NCI-H345 treated with DMSO at 0.1 percent for 48 hours (cell line): ENCODE results near the gene UNC13B.
"Not testable (repeated sequence)": the region's sequence is repeated elsewhere in the genome, so short reads cannot be mapped to it uniquely, and the experiment has no call there.

ENCODE experiments used
- DNase-seq: peaks from one replicate; lab custom pipeline; 2025; ENCODE audit not compliant: unreplicated experiment; lab: John Stamatoyannopoulos, UW

UNC13B gene

DNA sequence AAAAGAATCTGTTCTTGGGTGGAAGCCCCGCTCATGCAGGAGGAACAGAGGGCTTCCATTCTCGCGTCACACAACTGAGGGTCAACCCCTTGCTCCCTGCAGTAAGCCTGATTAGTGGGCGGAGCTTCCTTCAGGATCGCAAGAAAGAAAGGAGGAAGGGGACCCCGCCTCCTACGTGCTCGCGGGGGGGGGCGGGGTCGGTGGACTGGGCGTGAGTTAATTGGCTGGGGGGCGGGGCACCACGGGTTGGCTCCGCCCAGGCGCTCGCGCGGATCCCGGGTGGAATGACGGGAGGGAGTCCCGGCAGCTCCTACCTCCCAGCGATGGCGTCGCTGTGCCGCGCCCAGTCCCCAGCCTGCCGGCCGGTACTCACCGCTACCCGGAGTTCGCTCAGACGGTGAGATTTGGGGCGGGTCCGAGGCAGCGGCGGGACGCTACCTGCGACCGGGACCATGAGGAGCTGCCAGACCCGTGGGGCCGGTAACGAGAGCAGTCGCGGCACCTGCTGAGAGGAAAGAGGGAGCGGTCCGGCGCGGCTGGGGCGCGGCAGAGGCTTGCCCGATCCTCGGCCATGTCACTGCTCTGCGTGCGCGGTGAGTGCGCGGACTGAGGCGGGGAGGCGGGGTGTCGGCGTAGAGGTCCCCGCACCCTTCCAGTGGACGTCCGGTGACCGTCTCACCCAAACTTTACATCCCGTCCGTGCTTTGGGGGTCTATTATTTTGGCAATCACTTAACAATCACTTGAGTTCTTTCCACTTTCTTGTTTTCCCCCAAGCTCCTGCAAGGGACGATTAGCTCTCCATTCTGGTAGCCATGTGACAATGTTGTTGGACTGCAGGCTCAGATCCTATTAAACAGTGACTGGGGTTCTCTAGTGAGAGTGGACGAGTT lies at the start of gene UNC13B:
Gene UNC13B, plus strand, starts transcription at position 297 of the 892 bp plus-strand sequence. Its CDS starts 275 bp downstream, at position 572.
- peak; percentile 83 for DNase-seq

DNA sequence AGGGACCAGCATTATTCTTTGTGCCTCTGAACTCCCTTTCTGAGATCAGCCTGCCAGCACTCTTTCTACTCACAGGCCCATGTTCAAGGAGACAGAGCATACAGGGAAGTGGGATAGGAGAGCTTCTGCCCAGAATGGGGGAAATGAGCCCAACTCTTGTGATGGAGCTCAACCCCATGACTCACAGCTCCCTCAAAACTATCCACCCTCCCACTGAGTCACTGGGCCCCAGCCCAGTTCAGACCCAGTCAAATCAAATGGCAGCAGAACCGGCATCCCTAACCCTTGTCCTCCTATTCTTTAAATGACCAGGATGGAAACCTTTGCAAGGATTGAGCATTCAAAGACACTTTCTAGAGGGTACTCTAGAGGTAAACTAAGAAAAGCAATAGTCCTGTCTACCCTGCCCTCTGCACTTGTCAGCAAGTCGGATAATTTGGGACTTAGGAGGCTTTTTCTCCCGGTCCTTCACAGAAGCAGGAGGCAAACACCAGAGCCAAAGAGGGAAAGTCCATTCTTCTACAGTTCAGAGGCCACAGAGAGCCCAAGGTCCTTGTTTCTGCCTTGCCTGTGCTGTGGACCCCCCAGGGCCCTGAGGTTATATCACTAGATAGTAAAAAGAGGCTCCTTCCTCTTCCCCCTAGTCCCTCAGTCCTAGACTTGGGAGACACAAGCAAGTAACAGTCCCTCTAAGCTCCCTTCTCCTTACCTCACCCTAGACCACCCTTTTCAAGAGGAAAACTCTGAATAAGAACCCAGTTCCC lies 49.4 kb upstream of the UNC13B start:
- no peak for DNase-seq

DNA sequence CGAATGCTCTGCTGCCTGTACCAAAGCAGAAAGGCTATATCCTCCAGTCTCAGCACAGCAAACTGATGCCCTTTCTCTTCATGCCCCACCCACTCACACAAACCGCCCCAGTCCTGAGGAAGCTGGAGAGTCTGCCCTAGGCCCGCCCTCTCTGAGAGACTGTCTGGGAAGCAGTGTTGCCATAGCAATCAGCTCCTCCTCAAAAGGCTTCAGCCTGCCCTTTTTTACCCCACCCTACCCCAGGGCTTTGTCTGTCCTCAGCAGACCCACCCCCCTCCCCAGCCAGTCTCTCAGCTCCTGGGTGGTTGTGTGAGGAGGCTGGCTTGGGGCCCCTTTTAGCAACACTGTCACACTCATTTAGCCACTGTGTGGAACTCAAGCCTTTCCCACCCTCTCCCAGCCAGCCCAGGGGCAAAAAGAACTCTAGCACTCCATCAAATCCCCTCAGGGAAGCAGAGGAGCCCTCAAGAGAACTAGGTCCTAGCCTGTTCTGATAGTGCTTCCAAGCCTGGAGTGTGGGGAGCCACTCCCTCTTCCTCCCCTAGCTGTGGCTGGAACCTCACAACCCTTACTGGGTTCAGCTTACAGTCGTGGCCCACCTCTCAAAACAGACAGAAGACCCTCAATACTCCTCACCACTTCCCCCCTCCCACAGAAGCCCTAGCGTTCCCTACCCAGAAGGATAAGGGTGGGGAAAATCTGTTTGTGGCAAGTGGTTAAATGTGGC lies 47.5 kb upstream of the UNC13B start:
- peak; percentile 21 for DNase-seq

DNA sequence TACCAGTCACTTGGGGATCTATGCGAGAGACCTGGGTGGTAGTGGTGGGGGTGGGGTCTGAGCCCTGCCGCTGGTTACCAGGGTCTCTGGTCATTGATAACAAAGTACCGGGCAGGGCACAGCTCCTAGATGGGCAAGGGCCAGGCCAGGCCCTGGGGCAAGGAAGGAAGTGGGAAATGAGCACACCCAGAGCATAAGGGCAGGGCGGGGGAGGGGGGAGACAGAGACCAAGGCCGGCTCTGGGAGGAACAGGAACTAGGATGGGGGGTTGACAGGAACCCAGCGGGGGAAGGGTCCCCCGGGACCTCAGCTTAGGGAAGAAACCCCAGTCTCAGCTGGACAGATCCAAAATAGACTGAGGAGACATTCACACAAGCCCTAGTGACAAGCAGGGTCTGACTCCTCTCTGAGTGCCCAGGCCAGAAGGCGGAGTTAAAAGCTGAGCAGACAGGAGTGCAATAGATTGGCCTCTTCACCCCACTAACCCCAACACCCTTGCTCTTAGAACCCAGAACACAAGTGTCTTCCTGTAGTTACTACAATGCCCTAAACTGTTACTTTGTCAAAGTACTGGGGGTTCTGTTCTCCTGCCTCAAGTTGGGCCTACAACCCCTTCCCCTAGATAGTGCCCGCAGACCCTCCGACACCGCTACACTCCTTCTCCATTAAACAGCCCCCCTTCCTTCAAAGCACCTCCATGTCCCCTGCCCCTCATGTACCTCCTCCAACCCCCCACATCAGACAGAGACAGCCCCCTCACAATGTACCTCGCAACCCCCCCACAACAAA lies 46.8 kb upstream of the UNC13B start:
- no peak for DNase-seq

DNA sequence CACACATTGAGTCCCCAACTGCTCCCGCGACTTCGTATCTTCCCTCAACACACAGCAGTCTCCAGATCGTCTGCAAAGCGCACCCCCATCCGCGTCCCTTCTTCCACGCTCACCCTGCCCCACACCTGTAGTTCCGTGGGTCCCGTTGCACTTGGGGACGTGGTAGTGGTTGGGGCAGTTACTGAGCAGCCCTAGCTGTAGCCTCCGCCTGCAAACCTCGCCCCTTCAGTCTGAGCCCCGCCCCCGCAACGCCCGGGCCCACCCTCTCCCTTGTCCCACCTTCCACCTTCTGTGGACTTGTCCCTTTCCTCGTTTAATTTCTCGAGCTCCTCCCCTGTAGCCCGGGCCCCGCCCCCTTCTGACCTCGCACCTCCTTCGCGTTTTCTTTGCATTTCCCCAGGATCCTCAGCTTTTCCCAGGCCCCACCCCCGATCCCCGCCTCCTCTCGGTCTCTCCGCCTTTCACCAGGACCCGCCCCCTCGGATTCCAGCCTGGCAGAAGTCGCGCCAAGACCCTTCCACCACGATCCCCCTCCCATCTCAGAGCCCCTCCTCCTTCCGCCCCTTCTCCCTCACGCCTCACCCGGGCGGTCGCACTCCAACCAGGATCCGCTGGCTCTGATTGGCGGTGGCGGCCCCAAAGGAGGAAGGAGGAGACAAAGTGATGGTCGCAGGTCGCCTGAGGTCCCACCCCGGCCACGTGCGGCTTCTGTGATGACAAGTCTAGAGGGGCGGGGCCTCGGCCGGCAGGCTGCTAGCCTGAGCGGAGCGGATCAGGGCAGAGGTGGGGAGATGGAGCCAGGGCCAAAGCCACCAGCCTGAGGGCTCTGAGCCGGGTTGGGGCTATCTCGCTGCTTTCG lies 45.9 kb upstream of the UNC13B start, which contains the start of gene ATOSB:
Gene ATOSB, minus strand, starts transcription at position 183 of the 859 bp plus-strand sequence. CDS start 7,588 bp downstream, outside the sequence.
- DNase-seq, result peak; percentile 92

DNA sequence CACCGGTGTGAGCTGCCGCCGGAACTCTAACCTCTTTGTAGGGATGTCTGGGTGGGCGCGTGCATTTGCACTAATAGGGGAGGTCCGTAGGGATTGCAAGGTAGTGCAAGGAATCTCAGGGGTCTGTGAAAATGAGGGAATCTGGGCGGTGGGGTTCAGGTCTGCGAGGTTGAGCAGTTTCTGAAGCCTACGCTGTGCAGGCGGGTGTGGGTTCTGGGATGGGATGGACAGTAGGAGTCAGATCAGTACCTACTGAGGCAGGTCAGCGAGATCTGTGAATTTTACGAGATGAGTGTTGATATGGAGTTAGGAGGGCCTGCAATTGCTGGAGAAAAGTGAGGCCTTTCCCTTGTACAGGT lies 45.3 kb upstream of the UNC13B start:
- no peak for DNase-seq

DNA sequence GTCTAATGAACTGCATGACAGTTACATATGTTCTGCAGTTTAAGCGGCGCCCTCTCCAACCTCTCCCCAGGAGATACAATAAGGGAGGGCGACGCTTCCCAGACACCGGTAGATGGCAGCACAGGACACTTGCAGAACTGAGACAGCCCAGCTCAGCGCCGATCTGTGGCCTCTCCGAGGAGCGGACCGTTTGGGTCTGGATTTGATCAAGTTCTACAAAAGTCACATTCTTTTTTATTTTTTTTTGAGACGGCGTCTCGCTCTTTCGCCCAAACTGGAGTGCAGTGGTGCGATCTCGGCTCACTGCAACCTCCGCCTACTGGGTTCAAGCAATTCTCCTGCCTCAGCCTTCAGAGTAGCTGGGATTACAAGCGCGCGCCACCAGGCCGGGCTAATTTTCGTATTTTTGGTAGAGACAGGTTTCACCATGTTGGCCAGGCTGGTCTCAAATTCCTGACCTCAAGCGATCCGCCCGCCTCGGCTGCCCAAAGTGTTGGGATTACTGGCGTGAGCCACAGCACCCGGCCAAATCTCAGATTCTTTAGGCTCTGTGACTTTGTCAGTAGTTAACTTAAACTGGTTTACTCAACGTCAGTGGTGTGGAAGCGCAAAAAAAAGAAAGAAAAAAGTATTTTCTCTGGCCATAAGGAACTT lies 44.8 kb upstream of the UNC13B start:
- peak; percentile 78 for DNase-seq

DNA sequence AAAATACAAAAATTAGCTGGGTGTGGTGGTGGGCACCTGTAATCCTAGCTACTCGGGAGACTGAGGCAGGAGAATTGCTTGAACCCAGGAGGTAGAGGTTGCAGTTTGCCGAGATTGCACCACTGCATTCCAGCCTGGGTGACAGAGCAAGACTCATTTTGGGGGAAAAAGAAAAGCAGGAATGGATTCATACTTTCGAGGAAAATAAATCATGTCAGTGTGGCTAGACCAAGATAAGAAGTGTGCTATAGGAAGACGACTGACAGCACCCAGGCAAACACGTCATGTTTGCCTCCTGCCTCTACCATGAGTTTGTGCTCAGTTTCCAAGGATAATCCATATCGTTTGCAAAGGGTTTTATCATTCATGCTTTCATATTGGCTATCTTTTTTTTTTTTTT lies 26.9 kb upstream of the UNC13B start:
- no peak for DNase-seq

DNA sequence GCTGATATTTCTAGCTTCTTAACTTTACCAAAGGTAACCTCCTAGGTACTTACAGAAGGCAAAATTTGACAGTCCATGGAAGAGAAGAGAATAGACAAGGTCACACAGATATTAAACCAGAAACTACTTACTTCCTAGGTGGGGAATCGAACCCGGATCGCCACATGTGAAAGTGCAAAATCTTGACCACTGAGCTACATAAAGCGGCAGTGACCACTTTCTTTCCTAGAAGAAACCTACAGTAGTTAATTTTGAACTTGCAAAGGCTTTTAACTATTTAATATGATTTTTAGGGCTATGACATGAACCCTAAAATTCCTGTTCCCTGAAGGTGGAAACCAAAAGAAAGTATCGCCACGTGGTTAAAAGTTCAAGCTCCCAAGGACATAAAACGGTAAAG lies 25.8 kb upstream of the UNC13B start:
- DNase-seq, result no peak

DNA sequence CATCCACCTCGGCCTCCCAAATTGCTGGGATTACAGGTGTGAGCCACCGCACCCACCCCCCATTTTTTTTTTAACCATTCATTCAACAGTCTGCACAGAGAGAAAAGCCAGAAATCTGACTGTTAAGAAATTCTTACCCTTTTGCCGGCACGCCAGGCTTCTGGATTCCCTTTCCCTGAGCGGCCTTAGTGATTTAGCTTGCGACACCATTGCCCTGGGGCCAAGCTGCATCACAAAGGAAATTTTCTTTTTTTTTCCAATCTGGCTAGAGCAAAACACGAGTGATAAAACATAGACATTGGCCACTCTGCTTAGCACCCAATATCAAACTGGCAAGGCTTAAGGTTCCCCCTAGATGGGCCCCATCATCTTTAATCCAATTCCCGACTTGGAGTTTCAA lies 24.9 kb upstream of the UNC13B start:
- DNase-seq, result no peak

DNA sequence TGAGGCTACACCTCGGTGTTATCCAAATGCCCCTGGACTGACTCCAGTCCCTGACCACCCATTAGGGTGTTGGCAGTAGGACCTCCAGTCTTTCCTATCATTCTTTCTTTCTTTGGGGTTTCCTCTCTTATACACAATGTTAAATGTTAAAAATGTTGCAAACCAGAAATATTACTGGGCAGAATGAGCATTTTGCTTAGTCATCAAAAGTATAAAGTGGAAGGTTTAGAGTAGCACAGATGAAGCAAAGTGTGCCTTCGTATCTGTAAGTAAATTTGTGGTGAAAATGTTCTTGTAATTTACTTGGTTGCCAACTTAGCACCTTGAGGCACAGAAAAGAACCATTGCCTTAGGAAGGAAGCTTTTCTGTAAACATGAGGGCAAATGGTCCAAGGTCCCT lies 21.7 kb upstream of the UNC13B start:
- no peak for DNase-seq

DNA sequence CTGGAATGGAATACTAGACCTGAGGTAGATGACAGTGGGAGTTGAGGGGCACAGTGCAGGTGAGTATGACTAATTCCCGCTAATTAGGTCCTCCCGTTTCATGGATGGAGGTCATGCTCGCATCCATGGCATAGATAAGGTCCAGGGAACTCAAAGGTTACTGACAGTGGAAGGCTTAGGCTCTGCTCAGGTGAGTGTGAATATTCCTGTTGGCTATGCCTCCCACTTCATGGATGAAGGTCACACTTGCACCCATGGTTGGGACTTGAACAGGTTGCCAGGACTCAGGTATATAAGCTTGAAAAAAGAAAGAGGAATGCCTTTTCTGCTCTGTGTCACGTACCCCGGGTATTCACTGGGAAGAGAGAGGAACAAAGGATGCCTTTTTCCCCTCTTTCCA lies 19.8 kb upstream of the UNC13B start:
- DNase-seq, result no peak

DNA sequence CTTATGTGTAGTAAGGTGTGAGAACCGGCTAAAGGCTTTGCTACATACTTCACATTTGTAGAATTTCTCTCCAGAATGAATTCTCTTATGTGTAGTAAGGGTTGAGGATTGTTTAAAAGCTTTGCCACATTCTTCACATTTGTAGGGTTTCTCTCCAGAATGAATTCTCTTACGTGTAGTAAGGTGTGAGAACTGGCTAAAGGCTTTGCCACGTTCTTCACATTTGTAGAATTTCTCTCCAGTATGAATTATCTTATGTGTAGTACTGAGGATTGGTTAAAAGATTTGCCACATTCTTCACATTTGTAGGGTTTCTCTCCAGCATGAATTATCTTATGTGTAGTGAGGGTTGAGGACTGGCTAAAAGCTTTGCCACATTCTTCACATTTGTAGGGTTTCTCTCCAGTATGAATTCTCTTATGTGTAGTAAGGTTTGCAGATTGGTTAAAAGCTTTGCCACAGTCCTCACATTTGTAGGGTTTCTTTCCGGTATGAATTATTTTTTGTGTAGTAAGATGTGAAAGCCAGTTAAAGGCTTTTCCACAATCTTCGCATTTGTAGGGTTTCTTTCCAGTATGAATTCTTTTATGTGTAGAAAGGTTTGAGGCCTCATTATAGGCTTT lies 13.8 kb upstream of the UNC13B start:
- DNase-seq, result not testable (repeated sequence)

DNA sequence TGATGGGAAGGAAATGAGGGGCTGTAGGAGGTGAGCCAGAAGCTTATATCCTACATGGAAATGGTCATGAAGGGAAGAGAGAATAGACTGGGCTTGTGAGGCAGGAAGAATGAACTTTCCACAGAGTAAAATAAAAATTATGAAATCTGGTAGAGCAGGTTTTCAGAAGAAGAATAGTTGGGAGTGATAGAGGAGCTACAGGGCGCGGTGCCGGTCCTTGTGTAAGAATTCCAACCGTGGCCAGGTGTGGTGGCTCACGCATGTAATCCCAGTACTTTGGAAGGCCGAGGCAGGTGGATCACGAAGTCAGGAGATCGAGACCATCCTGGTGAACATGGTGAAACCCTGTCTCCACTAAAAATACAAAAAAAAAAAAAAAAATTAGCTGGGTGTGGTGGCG lies 8.9 kb upstream of the UNC13B start:
- DNase-seq, result no peak

DNA sequence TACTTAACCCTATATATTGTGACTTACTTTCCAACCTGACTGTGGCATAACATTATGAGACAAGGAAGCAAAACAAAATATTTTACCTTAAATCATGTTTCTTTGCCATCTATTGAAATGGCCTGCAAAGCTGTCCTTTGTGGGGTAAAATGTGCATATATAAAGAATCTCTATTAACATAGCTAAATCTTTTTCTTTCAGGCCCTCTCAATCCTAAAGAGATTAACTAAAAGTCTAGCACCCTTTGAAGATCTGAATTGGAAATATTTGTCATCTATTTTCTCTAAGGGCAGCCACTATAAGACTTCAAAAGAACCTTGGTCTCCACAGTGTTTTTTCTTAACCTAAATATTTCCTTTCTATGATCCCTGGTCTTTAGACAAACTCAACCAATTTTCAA lies 5.0 kb upstream of the UNC13B start:
- DNase-seq, result no peak

DNA sequence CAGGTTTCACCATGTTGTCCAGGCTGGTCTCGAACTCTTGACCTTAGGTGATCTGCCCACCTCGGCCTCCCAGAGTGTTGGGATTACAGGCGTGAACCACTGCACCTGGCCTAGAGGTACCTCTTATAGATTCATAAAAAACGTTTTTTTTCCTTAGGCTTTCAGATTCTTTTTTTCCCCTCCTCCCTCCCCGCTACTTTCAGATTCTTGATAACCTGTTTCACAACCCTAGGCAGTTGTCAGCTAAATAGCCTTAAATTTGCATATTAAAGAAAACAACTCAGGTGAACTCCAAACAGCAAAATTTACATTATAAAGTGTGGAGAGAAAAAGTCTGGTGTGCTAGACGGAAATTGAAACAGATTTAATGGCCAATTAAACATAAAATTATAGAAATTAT lies 4.0 kb upstream of the UNC13B start:
- not testable (repeated sequence) for DNase-seq

DNA sequence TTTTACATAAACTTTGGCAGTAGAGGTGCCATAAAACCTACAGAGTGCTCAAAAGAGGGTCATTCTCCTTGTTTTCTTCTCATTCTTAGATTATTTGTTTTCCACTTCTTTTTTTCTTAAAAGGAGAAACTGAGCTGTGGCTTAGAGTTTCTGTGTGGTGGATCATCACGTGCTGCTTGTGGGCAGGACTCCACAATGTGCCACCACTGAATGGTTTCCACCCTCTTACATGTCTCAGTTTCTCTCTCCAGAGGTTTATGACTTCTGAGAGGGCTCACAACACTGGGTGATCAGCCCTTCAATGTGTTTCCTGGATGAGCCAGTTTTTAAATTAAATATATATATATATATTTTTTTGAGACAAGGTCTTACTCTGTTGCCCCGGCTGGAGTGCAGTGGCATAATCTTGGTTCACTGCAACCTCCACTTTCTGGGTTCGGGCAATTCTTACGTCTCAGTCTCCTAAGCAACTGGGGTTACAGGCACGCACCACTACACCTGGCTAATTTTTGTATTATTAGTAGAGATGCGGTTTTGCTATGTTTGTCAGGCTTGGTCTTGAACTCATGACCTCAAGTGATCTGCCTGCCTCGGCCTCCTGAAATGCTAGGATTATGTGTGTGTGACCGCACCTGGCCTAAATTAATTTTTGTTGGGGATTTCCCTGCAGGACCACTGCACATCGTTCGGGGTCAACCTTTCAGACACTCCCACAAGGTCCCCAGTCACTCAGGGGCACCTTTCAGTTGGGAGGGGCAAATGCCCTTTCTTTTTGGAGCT lies 3.1 kb upstream of the UNC13B start:
- no peak for DNase-seq
